KOPT-K1 (cell line): ENCODE results near the gene CDK11B.
"Not testable (repeated sequence)": the region's sequence is repeated elsewhere in the genome, so short reads cannot be mapped to it uniquely, and the experiment has no call there.

ENCODE experiments used
- H3K27ac ChIP-seq: fragments of 200-600 bp; sonication (generic); 2 replicates; pipeline ENCODE4 v1.5.1; 2016; ENCODE audit warnings: antibody characterized with exemption, mild to moderate bottlenecking, low read depth, low read length; ENCODE audit not compliant: poor library complexity, severe bottlenecking
- H3K36me3 ChIP-seq: fragments of 200-600 bp; sonication (generic); 2 replicates; pipeline ENCODE4 v1.5.1; 2017; ENCODE audit warnings: antibody characterized with exemption, mild to moderate bottlenecking, low read length, moderate library complexity; ENCODE audit not compliant: insufficient read depth
- H3K9me3 ChIP-seq: fragments of 200-600 bp; sonication (generic); 2 replicates; pipeline ENCODE4 v1.5.1; 2017; ENCODE audit warnings: antibody characterized with exemption, low read length, mild to moderate bottlenecking; ENCODE audit not compliant: insufficient read depth, poor library complexity, severe bottlenecking

The CDK11B gene

DNA sequence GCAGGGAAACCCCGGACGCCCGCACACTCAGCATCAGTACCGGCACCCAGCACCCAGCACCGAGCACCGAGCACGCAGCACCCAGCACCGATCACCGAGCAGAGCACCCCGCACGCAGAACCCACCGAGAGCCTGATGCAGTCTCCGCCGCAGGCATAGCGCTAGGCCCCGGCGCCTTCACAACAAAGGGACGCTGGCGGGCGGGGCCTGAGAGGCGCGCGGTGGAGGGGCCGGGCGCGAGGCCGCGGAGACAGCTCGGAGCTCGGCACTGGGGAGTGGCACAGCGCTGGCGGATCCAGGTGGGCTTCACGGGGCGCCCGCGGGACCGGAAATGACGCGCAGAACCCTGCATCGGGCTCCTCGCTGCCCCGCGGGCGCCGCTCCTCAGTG lies 33.5 kb upstream of the CDK11B start:
- H3K36me3 ChIP-seq, H3K9me3 ChIP-seq: not testable (repeated sequence)
- peak overlapping the region; percentile 80 for H3K27ac ChIP-seq

DNA sequence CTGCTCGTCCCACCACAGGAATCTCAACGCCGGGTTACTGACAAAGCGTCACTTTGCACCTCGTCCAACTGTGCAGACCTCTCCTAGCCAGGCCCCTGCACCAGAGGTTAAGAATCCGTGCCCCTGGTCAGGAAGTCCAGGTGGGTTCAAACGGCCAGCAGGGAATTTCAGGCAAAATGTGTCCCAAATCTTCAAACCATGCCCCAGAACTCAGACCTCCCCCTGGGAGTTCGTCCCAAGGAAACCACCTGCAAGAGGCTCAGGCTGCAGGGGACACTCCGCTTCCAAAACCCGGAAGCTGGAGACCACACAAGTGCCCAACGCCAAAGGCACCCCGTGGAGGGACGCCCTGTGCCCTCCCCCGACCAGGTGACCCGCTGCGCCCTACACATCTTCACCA lies 32.6 kb upstream of the CDK11B start:
- not testable (repeated sequence) for H3K9me3 ChIP-seq, H3K36me3 ChIP-seq
- H3K27ac ChIP-seq = peak overlapping the region; percentile 51

DNA sequence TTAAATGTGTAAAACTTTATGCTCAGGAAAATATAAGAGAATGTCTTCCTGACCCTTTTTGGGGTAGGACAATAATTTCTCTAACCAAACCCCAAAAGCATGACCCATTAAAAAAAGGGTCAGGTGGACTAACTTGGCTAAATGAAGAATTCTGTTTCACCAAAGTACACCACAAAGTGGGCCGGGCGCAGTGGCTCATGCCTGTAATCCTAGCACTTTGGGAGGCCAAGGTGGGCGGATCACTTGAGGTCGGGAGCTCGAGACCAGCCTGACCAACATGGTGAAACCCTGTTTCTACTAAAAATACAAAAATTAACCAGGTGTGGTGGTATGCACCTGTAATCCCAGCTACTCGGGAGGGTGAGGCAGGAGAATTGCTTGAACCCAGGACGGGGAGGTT lies 30.7 kb upstream of the CDK11B start:
- not testable (repeated sequence) for H3K27ac ChIP-seq, H3K9me3 ChIP-seq

DNA sequence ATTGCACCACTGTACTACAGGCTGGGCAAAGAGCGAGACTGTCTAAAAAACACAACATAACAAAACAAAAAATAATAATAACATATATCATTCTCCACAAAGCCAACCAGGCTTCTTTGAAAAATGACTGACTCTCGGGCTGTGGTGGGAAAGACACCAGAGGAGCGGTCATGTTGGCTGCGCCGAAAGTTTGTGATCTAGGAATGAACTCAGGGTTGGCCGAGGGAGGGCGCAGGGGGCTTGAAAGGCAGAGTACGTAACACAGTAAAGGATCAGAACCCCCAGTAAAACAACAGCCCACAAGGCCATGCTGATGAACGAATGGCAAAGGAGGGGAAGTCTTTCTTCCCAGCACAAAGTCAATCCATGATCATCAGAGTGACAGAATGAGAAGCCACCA lies 29.0 kb upstream of the CDK11B start:
- Histone ChIP-seq H3K27ac (no peak overlapping the region), H3K9me3 (no peaks in the 10 kb centered on the region)

More for the DNA sequence above, 30.7 kb upstream of the CDK11B start:
- not testable (repeated sequence) for H3K36me3 ChIP-seq

DNA sequence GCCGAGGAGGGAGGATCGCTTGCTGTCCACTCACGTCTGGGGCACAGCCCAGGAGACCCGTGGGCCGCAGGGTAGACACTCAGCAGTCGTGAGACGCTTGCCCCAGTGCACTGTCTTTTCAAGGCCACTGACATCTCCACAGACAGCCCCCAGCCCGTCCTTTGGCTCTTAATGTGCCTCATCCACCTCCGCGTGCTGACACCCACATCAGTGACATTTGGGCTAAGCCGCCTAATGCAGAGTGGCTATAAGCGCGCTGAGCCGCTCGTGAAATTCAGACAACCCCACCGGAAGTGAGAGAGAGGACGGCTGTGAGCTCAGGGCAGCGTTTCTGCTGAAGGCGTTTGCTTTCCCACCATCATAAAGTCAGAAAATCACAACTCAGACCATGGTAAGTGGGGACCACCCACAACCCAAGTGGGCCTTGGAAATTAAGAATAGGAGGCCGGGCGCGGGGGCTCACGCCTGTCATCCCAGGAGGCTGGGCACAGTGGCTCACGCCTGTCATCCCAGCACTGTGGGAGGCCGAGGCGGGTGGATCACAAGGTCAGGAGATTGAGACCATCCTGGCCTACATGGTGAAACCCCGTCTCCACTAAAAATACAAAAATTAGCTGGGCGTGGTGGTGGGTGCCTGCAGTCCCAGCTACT lies 25.4 kb upstream of the CDK11B start:
- Histone ChIP-seq H3K9me3 (no peaks in the 10 kb centered on the region), H3K36me3 (peaks cover 29% of the 10 kb centered on the region; the same call in 1 of the 2 replicates), H3K27ac (no peak overlapping the region)

More for the DNA sequence above, 29.0 kb upstream of the CDK11B start:
- H3K36me3 ChIP-seq = peaks cover 23% of the 10 kb centered on the region; the same call in 1 of the 2 replicates

DNA sequence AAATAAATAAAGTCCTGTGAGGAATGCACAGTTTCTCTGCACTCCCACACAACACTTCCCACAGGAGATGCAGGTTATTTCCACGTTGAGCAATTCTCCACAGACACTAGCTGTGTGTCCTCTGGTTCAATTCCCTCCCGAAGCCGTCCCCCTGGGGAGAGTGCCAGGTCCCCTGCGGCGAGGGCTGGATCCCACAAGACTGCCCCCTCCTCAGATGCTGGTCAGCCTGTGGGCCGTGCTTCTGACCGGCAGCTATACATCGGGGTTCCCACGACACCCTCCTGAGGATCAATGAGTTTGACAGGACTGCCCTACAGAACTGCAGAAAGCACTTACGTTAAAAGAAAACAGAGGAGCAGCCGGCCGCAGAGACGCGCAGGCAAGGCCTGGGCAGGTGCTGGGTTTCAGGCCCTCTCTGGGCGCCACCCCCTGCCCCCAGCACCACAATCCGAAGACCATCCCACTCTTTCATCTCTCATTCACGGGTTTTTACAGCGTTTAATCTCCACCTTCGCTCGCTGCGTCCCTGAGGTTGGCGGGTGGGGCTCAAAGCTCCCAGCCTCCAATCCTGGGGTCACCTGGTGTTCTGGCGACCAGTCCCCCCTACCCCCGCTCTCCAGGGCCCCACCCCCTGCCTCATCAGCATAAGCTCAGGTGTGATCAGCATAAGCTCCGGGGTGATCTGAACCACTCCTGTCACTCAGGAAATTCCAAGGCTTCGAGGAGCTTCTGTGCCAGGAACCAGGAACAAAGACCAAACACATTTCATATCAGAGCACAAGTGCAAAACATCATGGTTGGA lies 24.5 kb upstream of the CDK11B start:
- no peaks in the 10 kb centered on the region for H3K9me3 ChIP-seq
- H3K27ac ChIP-seq = no peak overlapping the region
- H3K36me3 ChIP-seq = peaks cover 29% of the 10 kb centered on the region; the same call in 1 of the 2 replicates

DNA sequence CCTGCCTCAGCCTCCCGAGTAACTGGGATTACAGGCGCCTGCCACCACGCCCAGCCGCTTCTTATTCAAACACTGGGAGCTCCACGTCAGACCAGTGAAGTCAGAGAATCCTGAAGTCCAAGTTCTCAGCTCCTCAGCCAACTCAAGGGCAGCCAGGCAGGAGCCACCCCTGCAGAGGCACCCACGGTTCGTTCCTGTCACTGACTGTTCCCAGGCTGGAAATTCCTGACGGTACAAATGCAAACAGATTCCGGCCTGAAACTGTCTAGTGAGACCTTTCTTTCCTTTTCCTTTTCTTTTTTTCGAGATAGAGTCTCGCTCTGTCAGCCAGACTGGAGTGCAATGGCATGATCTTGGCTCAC lies 22.1 kb upstream of the CDK11B start:
- no peak overlapping the region for H3K27ac ChIP-seq

DNA sequence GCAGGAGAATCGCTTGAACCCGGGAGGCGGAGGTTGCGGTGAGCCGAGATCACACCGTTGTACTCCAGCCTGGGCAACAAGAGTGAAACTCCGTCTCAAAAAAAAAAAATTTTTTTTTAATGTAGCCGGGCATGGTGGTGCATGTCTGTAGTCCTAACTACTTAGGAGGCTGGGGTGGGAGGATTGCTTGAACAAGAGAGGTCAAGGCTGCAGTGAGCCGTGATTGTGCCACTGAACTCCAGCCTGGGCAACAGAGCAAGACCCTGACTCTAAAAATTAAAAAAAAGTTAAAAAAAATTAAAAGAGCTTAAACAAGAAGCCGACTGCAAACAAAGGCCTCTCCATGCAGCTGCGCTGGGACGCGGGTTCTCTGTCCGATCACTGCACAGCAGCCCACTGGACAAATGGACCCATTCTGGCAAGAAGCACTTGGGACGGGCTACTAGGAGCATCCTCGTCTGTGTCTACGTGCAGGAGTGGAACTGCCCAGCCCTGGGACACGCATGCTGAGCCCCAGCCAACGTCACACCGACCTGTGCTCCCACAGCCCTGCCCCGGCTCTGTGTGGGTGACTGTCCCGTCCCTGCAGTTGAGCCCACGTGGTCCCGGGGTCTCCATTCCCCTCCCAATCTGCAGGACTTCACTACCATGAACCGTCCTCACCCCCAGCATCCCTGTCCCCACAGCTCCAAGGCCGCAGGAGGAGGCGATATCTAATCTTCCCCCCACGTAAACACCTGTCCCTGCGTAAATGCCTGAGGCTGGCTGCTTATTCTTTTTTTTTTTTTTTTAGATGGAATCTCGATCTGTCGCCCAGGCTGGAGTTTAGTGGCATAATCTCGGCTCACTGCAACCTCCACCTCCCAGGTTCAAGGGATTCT lies 21.5 kb upstream of the CDK11B start:
- H3K9me3 ChIP-seq = no peaks in the 10 kb centered on the region
- no peak overlapping the region for H3K27ac ChIP-seq
- H3K36me3 ChIP-seq = peaks cover 21% of the 10 kb centered on the region; the same call in 1 of the 2 replicates

More for the DNA sequence above, 22.1 kb upstream of the CDK11B start:
- Histone ChIP-seq H3K36me3 (peaks cover 25% of the 10 kb centered on the region; the same call in 1 of the 2 replicates), H3K9me3 (no peaks in the 10 kb centered on the region)

DNA sequence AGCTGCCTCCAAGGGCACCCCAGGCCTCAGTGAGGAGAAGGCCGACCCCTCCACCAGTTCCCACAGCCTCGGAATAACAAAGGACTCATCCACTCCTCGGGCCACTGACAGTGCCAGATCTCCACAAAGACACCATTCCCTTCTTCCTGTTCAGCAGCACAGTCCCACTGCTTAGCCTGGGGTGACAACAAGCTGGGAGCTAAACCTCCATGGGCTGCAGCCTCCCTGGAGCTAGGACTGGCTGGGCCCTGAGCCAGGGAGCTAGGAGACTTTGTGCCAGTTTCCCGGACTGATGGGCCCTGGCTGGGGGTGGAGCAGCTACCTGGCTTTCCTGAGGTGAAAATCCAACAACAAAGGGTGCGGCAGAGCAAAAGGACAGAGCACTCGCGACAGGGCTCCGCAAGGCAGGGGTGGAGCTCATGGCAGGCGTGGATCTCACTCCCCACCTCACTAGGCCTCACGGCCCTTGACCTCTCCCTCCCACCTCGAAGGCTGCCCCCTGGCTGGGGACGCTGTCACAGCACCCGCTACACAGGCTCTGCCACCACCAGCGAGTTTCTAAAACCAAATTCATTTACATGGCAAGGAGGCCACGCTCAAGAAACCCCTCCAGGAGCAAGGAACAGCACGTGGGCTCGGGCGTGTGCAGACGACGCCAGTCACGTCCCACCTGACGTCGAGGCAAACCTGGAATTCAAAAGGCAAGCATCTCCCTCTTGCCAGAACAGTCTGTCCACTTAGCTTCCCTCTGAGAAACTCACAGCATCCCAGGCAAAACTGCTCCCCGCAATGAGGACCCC lies 20.0 kb upstream of the CDK11B start:
- Histone ChIP-seq H3K9me3 (no peaks in the 10 kb centered on the region), H3K27ac (peak overlapping the region; percentile 82), H3K36me3 (peaks cover 15% of the 10 kb centered on the region; the same call in 1 of the 2 replicates)

DNA sequence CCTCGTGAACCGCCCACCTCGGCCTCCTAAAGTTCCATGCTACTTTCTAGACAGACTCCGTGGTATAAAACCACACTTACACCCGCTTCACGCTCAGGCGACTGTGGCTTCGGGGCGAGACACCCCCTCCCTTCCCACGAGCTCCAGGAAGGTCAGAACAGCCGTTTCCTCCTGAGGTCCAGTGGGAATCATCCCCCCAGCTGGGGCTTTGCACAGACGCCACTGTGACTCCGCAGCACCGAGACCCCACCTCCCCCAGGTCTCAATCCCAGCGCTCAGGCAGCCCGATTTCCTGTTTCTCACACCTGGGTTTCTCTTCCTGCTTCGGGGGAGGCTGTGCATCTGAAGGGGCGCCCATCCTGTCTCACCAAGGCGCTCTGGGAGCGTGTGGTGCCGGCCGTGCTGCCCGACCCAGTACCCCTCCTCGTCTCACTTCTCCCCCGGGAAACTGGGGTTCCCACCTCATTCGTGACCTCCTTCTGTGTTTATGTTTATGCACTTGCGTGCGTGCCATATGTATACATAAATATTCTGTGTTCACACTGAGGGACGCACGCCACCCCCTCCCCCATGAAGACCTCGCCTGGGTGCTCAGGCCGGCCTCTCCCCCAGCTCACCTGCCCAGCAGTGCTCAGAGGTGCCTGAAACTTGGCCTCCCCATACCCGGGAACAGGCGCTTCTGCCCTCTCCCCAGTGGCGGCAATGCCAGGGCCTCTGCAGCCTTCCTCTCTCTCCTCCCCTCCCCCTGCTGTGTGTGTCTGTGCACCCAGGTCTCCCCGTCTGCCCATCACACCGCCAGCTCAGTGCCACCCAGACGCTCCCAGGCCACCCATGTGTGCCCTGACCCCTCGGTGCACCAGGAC lies 19.1 kb upstream of the CDK11B start:
- Histone ChIP-seq H3K36me3 (peaks cover 12% of the 10 kb centered on the region; the same call in 1 of the 2 replicates), H3K9me3 (no peaks in the 10 kb centered on the region), H3K27ac (peak overlapping the region; percentile 82)

DNA sequence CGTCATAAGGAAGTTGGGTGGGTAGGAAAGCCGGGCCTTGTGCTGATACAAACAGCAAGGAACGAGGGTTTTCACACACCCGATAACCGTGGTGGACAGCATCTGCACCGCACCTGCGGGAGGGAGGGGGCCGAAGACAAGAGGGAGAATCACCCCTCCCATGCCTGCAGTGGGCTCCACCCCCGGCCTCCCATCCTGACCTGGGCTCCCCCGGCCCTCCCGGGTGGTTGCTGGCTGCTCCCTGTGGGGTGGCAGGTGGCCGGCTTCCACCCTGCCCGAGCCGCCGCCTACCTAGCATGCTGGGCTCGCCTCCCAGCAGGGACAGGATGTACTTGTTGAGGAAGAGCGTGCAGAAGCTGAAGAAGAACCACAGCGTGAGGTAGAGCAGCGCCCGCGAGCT lies 17.3 kb upstream of the CDK11B start:
- H3K27ac ChIP-seq, H3K9me3 ChIP-seq: not testable (repeated sequence)
- H3K36me3 ChIP-seq = peaks cover 23% of the 10 kb centered on the region

DNA sequence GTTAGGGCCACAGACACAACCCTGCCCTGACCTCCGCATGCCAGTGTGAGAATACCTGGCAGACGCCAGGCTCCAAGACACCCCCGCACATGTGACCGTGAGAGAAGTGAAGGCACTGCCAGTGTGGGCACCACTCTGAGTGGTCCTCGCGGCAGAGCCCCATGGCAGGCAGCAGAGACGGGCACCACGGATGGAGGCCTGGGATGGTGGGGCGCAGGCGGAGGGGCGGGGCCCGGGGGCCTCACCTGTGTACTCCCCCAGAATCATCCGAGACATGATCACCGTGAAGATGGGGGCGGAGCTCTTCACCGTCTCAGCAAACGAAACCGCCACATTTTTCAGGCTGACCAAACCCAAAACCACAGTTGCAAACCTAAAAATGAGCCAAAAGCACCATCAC lies 16.4 kb upstream of the CDK11B start:
- not testable (repeated sequence) for H3K9me3 ChIP-seq, H3K27ac ChIP-seq
- H3K36me3 ChIP-seq = peaks cover 31% of the 10 kb centered on the region

DNA sequence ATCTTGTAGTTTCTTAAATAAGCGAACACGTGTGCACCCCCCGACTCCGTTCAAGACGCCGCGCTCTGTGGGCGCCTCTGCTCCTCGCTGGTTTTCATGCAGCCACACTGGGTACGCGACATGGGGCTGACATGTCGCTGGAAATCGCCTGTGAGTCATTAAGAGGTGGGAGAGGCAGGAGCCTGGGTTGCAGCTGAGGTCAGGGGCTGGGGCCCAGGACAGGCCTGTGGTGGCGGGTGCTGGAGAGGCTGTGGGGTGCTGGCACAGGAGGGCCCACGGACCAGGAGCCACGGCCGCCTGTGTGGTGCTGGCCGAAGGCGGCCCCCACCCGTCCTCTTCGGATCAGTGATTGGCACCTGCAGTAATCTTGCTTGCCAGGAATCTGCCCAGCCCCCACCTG lies 16.0 kb upstream of the CDK11B start:
- H3K9me3 ChIP-seq, H3K27ac ChIP-seq: not testable (repeated sequence)
- peaks cover 35% of the 10 kb centered on the region for H3K36me3 ChIP-seq
